Thyroid gland (tissue), 4 donors: Measurements from ENCODE around the gene CYFIP2. TPM values are rescaled to one million over a fixed set of nuclear protein-coding genes. Genes with fewer than 3 reads are reported as not detected.

Experiments
- DNase-seq, 2 donors: peaks; one replicate each; pipeline ENCODE4 v3.0.0-alpha.2; 2019
- H3K27ac ChIP-seq, 3 donors: fragments of 200-600 bp; sonication (generic); 1 replicate in 2 of 3; 2 replicates in 1 of 3; pipeline ENCODE4 v1.5.1; 2016 to 2019; ENCODE audit warnings: mild to moderate bottlenecking in 1 of 3, moderate library complexity in 1 of 3
- H3K27me3 ChIP-seq: fragments of 200-600 bp; sonication (generic); one replicate; pipeline ENCODE4 v1.5.1; 2019
- H3K36me3 ChIP-seq, 2 donors: fragments of 200-600 bp; sonication (generic); one replicate each; pipeline ENCODE4 v1.5.1; 2016 to 2019
- H3K4me1 ChIP-seq, 2 donors: fragments of 200-600 bp; sonication (generic); one replicate each; pipeline ENCODE4 v1.5.1; 2017 to 2019
- H3K4me3 ChIP-seq, 3 donors: fragments of 200-600 bp; sonication (generic); replicated peaks in 1 of 3; 1 replicate in 2 of 3; 2 replicates in 1 of 3; pipeline ENCODE4 v1.5.1; 2016; ENCODE audit warnings: mild to moderate bottlenecking in 1 of 3
- H3K9me3 ChIP-seq: fragments of 200-600 bp; sonication (generic); one replicate; pipeline ENCODE4 v1.5.1; 2017
- POLR2A ChIP-seq, 2 donors: fragments of 450-650 bp; IDR thresholded peaks; one replicate each; pipeline ENCODE4 v1.6.1; 2017; ENCODE audit warnings: antibody characterized with exemption in 2 of 2, mild to moderate bottlenecking in 2 of 2, moderate library complexity in 1 of 2
- WGBS, 2 donors: methylation state at CpG; one replicate each; pipeline ENCODE4 v1.1.5; 2017; 5-methylcytosine and 5-hydroxymethylcytosine counted together
- intact Hi-C: fragments of 100-400 bp; cut with DNase I; formaldehyde crosslinking; loops from one replicate; pipeline ENCODE4 v1.15.1; 2023
- total RNA-seq, 4 donors: library from RNA; depleted of rRNA; stranded (reverse); fragments of >200 nt; gene quantifications; one replicate each; pipeline ENCODE4 v1.2.3, GENCODE V29; 2016
- TF ChIP-seq, protein P1 (sequence below), 6 experiments: fragments of 200-600 bp in 3 of 6; fragments of 450-650 bp in 3 of 6; sonication (generic) in 3 of 6; IDR thresholded peaks; one replicate each; pipeline ENCODE4 v1.5.1; 2016 to 2019; ENCODE audit warnings: antibody characterized with exemption in 6 of 6, mild to moderate bottlenecking in 2 of 6, inconsistent platforms in 1 of 6, moderate library complexity in 1 of 6

The CYFIP2 gene
- total RNA-seq, 4 donors from 2014 or later: 18.3 to 73.5 (median 34.6) TPM

DNA sequence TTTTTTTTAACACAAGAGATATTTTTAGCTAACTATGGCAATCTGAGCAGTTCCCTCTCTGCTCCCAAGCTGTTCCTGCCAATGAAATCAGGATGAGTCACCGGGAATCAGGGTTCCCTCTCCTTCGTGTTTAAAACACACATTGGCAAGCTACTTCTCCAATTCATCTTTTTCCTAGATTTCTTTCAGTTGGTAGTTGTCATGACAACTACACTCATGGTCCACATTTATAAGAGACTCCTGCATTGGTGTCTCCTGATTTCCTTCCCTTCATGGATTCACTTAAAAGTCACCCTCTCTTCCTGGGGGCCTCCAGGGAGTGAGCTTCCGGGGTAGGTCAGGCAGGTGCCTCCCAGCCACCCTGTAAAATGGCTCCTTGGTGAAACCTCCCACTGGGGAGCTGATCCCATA lies 121.8 kb downstream of the CYFIP2 start:
- intact Hi-C loops: no loop called here
- peak in 1 of 2 donors; percentile 25 for DNase-seq
- Histone ChIP-seq H3K27me3 (no peaks in the 10 kb centered on the region), H3K4me3 (no peak overlapping the region), H3K27ac (peak overlapping the region in 2 of 3 donors; percentile 13 to 71), H3K4me1 (peaks cover 17 to 33% of the 10 kb centered on the region in 2 donors), H3K36me3 (no peaks in the 10 kb centered on the region), H3K9me3 (no peaks in the 10 kb centered on the region)
- no peak for TF ChIP-seq POLR2A (IDR thresholded peaks at IDR 0.05)
- TF ChIP-seq, protein P1, sequence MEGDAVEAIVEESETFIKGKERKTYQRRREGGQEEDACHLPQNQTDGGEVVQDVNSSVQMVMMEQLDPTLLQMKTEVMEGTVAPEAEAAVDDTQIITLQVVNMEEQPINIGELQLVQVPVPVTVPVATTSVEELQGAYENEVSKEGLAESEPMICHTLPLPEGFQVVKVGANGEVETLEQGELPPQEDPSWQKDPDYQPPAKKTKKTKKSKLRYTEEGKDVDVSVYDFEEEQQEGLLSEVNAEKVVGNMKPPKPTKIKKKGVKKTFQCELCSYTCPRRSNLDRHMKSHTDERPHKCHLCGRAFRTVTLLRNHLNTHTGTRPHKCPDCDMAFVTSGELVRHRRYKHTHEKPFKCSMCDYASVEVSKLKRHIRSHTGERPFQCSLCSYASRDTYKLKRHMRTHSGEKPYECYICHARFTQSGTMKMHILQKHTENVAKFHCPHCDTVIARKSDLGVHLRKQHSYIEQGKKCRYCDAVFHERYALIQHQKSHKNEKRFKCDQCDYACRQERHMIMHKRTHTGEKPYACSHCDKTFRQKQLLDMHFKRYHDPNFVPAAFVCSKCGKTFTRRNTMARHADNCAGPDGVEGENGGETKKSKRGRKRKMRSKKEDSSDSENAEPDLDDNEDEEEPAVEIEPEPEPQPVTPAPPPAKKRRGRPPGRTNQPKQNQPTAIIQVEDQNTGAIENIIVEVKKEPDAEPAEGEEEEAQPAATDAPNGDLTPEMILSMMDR (IDR thresholded peaks at IDR 0.05): no peak
- WGBS, 2 donors: 29 to 48% methylated on average over 3 of the region's 3 CpGs

DNA sequence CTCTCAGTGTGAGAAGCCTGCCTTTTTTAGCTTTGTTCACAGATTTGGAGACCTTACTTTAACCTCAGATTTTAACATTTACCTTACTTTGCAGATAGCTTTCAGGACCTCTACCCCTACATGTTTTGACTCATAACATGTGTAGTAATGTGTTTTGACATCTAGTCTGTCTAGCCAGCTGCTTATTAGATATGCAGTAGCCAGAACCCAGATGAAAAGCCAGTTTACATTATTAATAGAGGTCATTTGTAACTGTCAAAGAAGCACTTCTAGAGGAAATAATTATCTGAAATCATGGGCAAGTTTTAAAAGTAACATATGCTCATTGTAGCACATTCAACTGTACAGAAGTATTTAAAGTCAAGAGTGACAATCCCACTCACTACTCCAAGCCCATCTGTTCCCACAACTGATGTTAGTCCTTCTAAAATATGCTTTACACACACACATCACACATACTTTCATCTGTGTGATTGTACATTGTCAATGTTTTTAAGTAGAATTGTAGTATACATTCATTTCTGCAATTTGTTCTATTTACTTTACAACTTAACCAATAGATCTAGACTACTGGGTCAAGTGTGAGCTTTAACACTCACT lies 122.3 kb downstream of the CYFIP2 start:
- Histone ChIP-seq H3K4me1 (peaks cover 11 to 28% of the 10 kb centered on the region in 2 donors), H3K36me3 (no peaks in the 10 kb centered on the region), H3K27ac (peak overlapping the region in 1 of 3 donors; percentile 71)

DNA sequence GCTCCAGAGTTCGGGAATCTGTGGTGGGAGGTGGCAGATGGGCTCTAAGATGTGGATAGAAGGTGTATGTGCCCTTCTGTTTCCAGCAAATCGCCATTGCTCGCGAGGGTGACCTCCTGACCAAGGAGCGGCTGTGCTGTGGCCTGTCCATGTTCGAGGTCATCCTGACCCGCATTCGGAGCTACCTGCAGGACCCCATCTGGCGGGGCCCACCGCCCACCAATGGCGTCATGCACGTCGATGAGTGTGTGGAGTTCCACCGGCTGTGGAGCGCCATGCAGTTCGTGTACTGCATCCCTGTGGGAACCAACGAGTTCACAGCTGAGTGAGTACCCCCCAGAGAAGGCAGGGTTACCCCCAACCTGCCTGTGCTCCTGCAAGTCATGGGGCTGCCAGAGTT lies 123.2 kb downstream of the CYFIP2 start:
- TF ChIP-seq, protein P1 (IDR thresholded peaks at IDR 0.05): no peak
- no peak for TF ChIP-seq POLR2A (IDR thresholded peaks at IDR 0.05)
- no peak for DNase-seq
- WGBS, 2 donors: 94 to 99% methylated on average over 9 to 10 of the region's 17 CpGs
- Histone ChIP-seq H3K36me3 (no peaks in the 10 kb centered on the region), H3K4me3 (no peak overlapping the region), H3K27ac (no peak overlapping the region), H3K4me1 (peaks cover 5 to 21% of the 10 kb centered on the region in 2 donors), H3K9me3 (no peaks in the 10 kb centered on the region), H3K27me3 (no peaks in the 10 kb centered on the region)
- intact Hi-C loops: no loop called here

More for the DNA sequence above, 122.3 kb downstream of the CYFIP2 start:
- intact Hi-C loops: no loop called here
- no peak for TF ChIP-seq POLR2A (IDR thresholded peaks at IDR 0.05)
- TF ChIP-seq, protein P1 (IDR thresholded peaks at IDR 0.05): no peak
- no peak for DNase-seq
- Histone ChIP-seq H3K9me3 (no peaks in the 10 kb centered on the region), H3K4me3 (no peak overlapping the region), H3K27me3 (no peaks in the 10 kb centered on the region)

DNA sequence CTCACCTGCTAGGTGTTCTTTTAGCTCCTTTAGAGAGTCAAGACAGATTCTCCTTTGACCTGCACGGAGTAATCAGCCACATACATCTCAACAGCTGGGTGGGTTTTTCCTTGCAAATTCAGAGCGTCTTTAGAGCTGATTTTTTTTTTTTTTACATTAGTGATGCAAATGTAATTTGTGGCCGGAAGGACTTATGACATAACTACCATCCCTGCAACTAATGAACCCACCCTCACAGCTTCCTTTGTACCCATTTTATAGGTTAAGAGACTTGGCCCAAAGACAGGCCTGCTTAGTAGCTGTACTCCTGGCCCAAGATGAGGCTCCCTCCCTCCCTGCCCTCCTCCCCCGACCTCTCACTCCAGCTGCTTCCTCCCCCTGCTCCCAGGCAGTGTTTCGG lies 124.2 kb downstream of the CYFIP2 start:
- Histone ChIP-seq H3K9me3 (no peaks in the 10 kb centered on the region), H3K27me3 (no peaks in the 10 kb centered on the region), H3K27ac (no peak overlapping the region), H3K36me3 (no peaks in the 10 kb centered on the region), H3K4me3 (no peak overlapping the region), H3K4me1 (peaks cover 0 to 11% of the 10 kb centered on the region in 2 donors)
- 65 to 84% methylated on average over 4 to 5 of the region's 5 CpGs for WGBS, 2 donors
- no peak for DNase-seq
- intact Hi-C loops: no loop called here
- no peak for TF ChIP-seq POLR2A (IDR thresholded peaks at IDR 0.05)
- TF ChIP-seq, protein P1 (IDR thresholded peaks at IDR 0.05): no peak

DNA sequence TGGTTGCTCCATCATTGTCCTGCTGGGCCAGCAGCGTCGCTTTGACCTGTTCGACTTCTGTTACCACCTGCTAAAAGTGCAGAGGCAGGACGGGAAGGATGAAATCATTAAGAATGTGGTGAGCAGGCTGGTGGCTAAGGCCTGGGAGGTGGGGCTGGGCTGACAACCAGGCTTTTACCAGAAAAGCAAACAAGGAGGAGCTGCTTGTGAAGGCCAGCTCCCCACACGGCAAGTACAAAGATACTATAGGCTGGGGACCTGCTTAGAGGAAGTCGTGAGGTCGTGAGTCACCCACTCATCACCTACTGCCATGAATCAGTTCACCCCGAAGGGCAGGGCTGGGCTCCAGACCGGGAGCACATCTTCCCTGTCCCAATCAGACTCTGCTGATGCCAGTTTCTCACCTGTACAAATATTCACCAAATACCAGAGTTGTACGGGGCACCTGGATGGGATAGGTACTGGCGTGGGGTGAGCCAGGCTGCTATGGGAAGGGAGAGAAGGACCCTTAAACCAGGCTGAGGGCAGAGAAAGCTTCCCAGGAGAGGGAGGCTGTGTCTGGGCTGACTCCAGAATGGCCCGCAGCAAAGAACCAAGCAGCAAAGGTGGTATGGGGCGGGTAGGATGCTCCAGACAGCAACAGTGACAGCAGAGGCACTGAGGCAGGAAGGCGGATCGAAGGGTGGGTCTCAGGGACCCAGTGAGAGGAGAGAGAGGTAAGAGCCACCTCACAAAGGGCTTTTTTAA lies 124.8 kb downstream of the CYFIP2 start:
- Histone ChIP-seq H3K9me3 (no peaks in the 10 kb centered on the region), H3K27me3 (no peaks in the 10 kb centered on the region), H3K4me1 (peaks cover 0 to 8% of the 10 kb centered on the region in 2 donors), H3K36me3 (no peaks in the 10 kb centered on the region), H3K27ac (no peak overlapping the region), H3K4me3 (no peak overlapping the region)
- DNase-seq: no peak
- 81% methylated on average over 15 of the region's 15 CpGs for WGBS, 2 donors
- TF ChIP-seq, protein P1 (IDR thresholded peaks at IDR 0.05): no peak
- TF ChIP-seq POLR2A (IDR thresholded peaks at IDR 0.05): no peak
- intact Hi-C loops: no loop called here
